K562 (cell line): ENCODE data around the gene PLXNB3. TPM values are rescaled to one million over a fixed set of nuclear protein-coding genes. Genes with fewer than 3 reads are reported as not detected.

Experiments used
- CHD2 ChIP-seq: IDR thresholded peaks from 2 replicates; pipeline ENCODE4 v1.6.1; 2011; ENCODE audit warnings: low read depth, low read length
- GABPA ChIP-seq: fragments of 200-800 bp; sonication (Bioruptor generic); conservative IDR thresholded peaks from 2 replicates; pipeline ENCODE4 v1.6.1; 2016; ENCODE audit warnings: low read depth, missing genetic modification characterization, missing compliant biosample characterization
- GTF2B ChIP-seq: IDR thresholded peaks from 2 replicates; pipeline ENCODE4 v1.6.1; 2011; ENCODE audit not compliant: insufficient read length; ENCODE audit errors: extremely low read depth
- HNRNPLL ChIP-seq: fragments of 200-400 bp; formaldehyde crosslinking; IDR thresholded peaks from 2 replicates; pipeline ENCODE4 v1.6.1; 2017; ENCODE audit warnings: low read length, low read depth, mild to moderate bottlenecking; ENCODE audit not compliant: poor library complexity, severe bottlenecking
- MBD2 ChIP-seq: sonication (generic); IDR thresholded peaks from 2 replicates; pipeline ENCODE4 v1.6.1; 2016; ENCODE audit warnings: low read depth, borderline replicate concordance
- NONO ChIP-seq, 2 experiments: fragments of 200-400 bp in 1 of 2; fragments of 450-650 bp in 1 of 2; formaldehyde crosslinking in 1 of 2; IDR thresholded peaks; 2 replicates each; pipeline ENCODE4 v1.6.1; 2017; ENCODE audit warnings: low read depth in 2 of 2, mild to moderate bottlenecking in 2 of 2, moderate library complexity in 2 of 2, low read length in 1 of 2
- PKNOX1 ChIP-seq: fragments of 450-650 bp; IDR thresholded peaks from 2 replicates; pipeline ENCODE4 v1.6.1; 2016
- POLR2A ChIP-seq: fragments of 450-650 bp; conservative IDR thresholded peaks from 2 replicates; pipeline ENCODE4 v1.6.1; 2016
- RBBP5 ChIP-seq: fragments of 200-600 bp; sonication (generic); IDR thresholded peaks from 2 replicates; pipeline ENCODE4 v1.6.1; 2012; ENCODE audit warnings: borderline replicate concordance, mild to moderate bottlenecking, low read length, control low read depth, inconsistent platforms; ENCODE audit not compliant: insufficient read depth, poor library complexity, severe bottlenecking
- RNF2 ChIP-seq: sonication (generic); IDR thresholded peaks from 2 replicates; pipeline ENCODE4 v1.6.1; 2016
- SMARCC2 ChIP-seq: fragments of 450-650 bp; IDR thresholded peaks from 2 replicates; pipeline ENCODE4 v1.6.1; 2017; ENCODE audit warnings: antibody characterized with exemption, moderate library complexity, mild to moderate bottlenecking, low read depth
- SPI1 ChIP-seq: IDR thresholded peaks from 2 replicates; pipeline ENCODE4 v1.6.1; 2011; ENCODE audit warnings: low read depth, low read length, control low read depth, borderline replicate concordance
- SRSF1 ChIP-seq: fragments of 200-400 bp; formaldehyde crosslinking; IDR thresholded peaks from 2 replicates; pipeline ENCODE4 v1.6.1; 2017; ENCODE audit warnings: mild to moderate bottlenecking, low read depth, low read length, moderate library complexity
- STAT5B ChIP-seq: fragments of 250-450 bp; sonication (Bioruptor Pico); IDR thresholded peaks from 2 replicates; pipeline ENCODE4 v1.8.0; 2021; ENCODE audit warnings: mild to moderate bottlenecking, inconsistent platforms
- THAP7 ChIP-seq: fragments of 250-450 bp; sonication (Bioruptor Pico); IDR thresholded peaks from 2 replicates; pipeline ENCODE4 v1.5.0; 2021
- ZNF124 ChIP-seq: sonication (generic); formaldehyde crosslinking; IDR thresholded peaks from 2 replicates; pipeline ENCODE4 v1.8.1; 2022; ENCODE audit warnings: missing genetic modification reagents
- ZNF76 ChIP-seq: fragments of 250-450 bp; sonication (Bioruptor Pico); IDR thresholded peaks from 2 replicates; pipeline ENCODE4 v1.4.0; 2020; ENCODE audit warnings: mild to moderate bottlenecking, moderate library complexity, borderline replicate concordance
- polyA plus RNA-seq, 8 experiments: library from polyadenylated mRNA; depleted of rRNA in 4 of 8; stranded (reverse) in 5 of 8; unstranded in 3 of 8; fragments of >200 nt; fragmentation: Nextera tagmentation in 2 of 8; fragmentation: Illumina TruSeq in 1 of 8; extraction: Ambion mirVana in 2 of 8; extraction: Trizol in 1 of 8; gene quantifications; 2 replicates each; pipeline versions ENCODE4 v1.2.1 to v1.2.3, GENCODE V29; 2011 to 2014; ENCODE audit warnings: inconsistent platforms in 1 of 8, missing spikeins in 1 of 8
- total RNA-seq, 7 experiments: library from RNA; depleted of rRNA in 6 of 7; stranded (reverse); fragments of >200 nt in 6 of 7; fragmentation: Illumina TruSeq in 2 of 7; extraction: Trizol in 2 of 7; gene quantifications; 2 replicates each; pipeline versions ENCODE4 v1.2.1 to v1.2.3, GENCODE V29; 2011 to 2021; ENCODE audit warnings: low replicate concordance in 1 of 7
- TF ChIP-seq, protein P1 (sequence below): sonication (generic); formaldehyde crosslinking; IDR thresholded peaks from 2 replicates; pipeline ENCODE4 v1.8.0; 2022; ENCODE audit warnings: missing genetic modification reagents, mild to moderate bottlenecking, moderate library complexity, borderline replicate concordance
- TF ChIP-seq, protein P2 (sequence below): fragments of 450-650 bp; IDR thresholded peaks from 2 replicates; pipeline ENCODE4 v1.6.1; 2016; ENCODE audit warnings: antibody characterized with exemption

Gene PLXNB3
- total and polyA plus RNA-seq, 9 of the 15 experiments (the other 6 are each of a cell fraction or from before 2014, with no cell fraction given), result 0.22 to 2.0 (median 1.4) TPM; not detected in 2

- TF ChIP-seq, protein P1, sequence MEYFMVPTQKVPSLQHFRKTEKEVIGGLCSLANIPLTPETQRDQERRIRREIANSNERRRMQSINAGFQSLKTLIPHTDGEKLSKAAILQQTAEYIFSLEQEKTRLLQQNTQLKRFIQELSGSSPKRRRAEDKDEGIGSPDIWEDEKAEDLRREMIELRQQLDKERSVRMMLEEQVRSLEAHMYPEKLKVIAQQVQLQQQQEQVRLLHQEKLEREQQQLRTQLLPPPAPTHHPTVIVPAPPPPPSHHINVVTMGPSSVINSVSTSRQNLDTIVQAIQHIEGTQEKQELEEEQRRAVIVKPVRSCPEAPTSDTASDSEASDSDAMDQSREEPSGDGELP (CRISPR knock-in tag), result peak; percentile 100
- TF ChIP-seq RNF2, result peak; percentile 48; the same call in 1 of the 2 replicates
- TF ChIP-seq STAT5B (CRISPR knock-in tag), result no peak
- peak; percentile 85 for TF ChIP-seq POLR2A
- TF ChIP-seq GABPA (tag), result peak; percentile 66
- no peak for TF ChIP-seq ZNF124 (CRISPR knock-in tag)
- TF ChIP-seq RBBP5, result peak; percentile 84
- no peak for TF ChIP-seq SMARCC2
- peak; percentile 55; the same call in 1 of the 2 replicates for TF ChIP-seq MBD2
- TF ChIP-seq, protein P2, sequence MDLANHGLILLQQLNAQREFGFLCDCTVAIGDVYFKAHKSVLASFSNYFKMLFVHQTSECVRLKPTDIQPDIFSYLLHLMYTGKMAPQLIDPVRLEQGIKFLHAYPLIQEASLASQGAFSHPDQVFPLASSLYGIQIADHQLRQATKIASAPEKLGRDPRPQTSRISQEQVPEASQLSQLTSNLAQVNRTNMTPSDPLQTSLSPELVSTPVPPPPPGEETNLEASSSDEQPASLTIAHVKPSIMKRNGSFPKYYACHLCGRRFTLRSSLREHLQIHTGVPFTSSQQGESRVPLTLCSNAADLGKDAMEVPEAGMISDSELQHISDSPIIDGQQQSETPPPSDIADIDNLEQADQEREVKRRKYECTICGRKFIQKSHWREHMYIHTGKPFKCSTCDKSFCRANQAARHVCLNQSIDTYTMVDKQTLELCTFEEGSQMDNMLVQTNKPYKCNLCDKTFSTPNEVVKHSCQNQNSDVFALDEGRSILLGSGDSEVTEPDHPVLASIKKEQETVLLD, result peak; percentile 94
- no peak for TF ChIP-seq THAP7
- peak; percentile 98 for TF ChIP-seq PKNOX1
- 0 out of 2 replicates have a peak, but pooled peaks have one; percentile 35 for TF ChIP-seq SPI1
- TF ChIP-seq SRSF1, result no peak
- TF ChIP-seq CHD2, result peak; percentile 99
- no peak; a peak in 1 of 4 replicates for TF ChIP-seq NONO (IDR thresholded peaks at IDR 0.05; ENCODE audit: low read depth in 2 of 2, low read length in 1 of 2)
- peak; percentile 22 for TF ChIP-seq HNRNPLL
- no peak for TF ChIP-seq ZNF76 (CRISPR knock-in tag)
- no peak for TF ChIP-seq GTF2B
Measured at GRCh38 chrX:153794018-153794896, 30.2 kb downstream of the PLXNB3 start, which contains the start of the genes IDH3G and SSR4 (continued).
